HG02763 (cell line): ENCODE measurements around the gene PALD1.

ENCODE experiments used
- ATAC-seq: cut with Tn5 transposase; IDR thresholded peaks from one replicate; pipeline ENCODE4 v1.9.1; 2021; ENCODE audit warnings: mild to moderate bottlenecking, moderate library complexity; ENCODE audit not compliant: unreplicated experiment

PALD1 gene

DNA sequence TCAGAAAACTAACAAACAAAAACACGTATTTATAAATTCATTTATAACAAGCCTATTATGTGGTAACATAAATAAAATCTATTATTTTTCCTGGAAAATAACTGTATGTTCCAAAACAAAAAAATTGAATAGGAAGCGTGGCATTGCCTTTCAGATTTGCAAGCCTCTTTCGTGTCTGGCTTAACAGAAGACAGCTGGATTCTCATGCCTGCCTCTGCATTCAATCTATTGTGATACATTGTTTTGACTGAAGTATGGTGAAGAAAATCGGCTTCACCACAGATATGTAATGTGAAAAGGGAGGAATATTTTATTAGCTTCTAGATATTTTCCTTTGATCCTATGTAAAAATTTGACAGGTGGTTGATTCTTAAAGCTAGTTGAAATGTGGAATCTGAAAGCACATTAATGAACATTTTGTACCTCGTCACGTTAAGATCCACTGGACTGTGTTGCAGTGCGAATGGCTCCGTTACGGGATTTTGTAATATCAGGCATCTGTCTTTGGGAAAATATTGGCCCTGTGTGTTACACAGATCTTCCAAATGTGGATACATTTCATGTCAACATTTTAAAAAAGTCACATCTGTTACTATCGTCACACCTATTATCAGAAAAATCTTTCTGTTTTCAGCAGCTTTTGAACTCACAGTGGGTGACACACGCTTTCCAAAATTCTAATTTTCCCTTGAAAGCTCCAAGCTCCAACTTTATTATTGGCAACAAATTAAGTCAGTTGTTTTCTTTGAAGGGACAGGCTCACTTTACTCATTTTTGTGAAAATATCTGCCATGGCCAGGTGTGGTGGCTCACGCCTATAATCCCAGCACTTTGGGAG is 26.2 kb downstream of the PALD1 start:
- no peak for ATAC-seq

DNA sequence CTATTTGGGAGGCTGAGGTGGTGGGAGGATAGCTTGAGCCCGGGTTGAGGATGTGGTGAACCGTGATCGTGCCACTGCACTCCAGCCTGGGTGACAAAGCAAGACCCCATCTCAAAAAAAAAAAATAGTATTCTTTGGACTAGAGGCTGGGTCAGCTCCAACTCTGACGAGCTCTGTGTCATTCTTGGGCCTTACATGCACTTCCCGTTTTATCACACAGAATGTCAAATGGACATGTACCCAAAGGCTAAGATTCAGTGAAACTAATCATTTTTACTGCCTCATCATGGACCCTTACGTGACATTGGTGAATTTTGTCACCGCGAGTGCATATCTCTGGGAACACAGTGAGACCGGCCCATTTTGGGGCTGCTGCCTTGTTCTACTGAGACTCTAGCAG is 27.3 kb downstream of the PALD1 start:
- no peak for ATAC-seq

GRCh38 chr10:70507966-70508365 is 29.4 kb downstream of the PALD1 start:
- no peak for ATAC-seq

- ATAC-seq = no peak
These were observed 30.6 kb downstream of the PALD1 start for GRCh38 chr10:70508912-70509756.

DNA sequence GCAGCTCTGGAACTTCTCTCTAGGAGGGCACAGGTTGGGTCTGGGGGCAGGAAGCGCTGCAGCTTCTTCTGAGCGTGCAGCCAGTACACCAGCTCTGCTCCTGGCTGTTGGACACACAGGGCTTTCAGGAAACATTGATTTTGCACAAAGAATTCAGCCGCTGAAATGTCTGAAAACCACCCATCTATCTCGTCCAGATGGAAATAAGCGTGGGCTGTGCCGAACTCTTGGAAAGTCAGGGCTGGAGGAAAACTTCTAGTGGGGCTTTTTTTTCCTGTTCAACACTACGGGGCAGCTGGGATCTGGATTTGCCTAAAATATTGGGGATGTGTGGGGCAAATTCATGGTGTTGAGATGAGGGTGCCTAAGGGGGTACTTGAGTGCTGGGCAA is 31.2 kb downstream of the PALD1 start:
- no peak for ATAC-seq

DNA sequence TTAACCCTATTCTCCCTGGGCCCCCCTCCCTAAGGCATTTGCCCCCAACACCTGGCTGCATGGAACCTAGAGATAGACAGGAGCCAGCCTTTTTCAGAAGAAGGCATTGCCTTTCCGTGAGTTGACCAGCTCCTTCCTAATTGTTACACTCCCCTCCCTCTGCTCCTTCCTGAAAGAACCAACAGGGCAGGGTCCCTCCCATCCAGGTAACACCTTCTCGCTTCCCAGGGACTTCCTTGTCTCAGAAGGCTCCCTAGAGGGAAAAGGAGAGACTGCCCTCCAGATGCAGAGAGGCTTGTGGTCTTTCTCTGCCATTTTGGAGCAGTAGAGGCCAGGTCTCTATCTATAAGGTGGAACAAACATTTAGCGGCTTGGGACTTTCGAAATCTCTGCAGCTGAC is 31.9 kb downstream of the PALD1 start:
- no peak for ATAC-seq

DNA sequence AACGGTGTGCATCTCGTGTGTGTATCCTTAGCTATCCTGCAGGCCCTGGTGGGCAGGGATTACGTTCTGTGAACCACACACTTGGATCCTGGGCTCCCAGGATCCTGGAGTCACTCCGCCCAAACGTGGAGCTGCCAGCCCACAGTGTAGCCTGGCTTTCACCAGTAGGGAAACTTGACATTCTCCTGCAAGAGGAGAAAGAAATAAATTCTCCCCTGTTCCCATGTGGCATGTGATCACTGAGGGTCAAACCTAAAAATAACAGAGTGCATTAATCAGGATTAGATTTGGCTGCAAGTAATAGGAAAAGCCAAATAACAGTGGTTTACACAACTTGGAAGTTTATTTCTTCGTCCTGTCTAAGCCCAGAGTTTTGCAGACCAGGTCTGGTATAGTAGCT is 32.3 kb downstream of the PALD1 start:
- no peak for ATAC-seq

- no peak for ATAC-seq
These were observed 33.6 kb downstream of the PALD1 start for GRCh38 chr10:70512149-70512639.

DNA sequence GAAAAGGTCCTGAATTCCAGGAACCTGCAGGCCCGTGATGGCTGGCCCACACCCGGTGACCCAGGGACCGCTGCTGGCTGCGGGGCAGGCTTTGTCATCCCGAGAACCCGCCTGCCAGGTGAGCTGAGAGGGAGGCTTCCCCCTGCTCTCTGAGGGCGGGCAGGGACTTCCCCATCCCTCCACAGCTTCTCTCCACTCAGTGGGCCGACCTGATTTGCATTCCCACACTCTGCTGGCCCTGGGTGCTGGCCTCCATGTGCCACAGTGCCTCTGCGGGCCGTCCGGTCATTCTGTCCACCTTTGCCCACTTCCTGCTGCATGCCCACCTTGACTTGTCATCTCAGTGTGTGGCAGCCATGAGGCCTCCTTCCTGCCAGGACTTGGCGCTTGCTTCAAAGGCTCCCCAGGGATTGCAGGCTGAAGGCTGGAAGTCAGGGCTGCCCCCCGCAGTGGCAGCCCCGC is 35.3 kb downstream of the PALD1 start:
- peak; percentile 93 for ATAC-seq

GRCh38 chr10:70514591-70514990 is 36.0 kb downstream of the PALD1 start:
- no peak for ATAC-seq

DNA sequence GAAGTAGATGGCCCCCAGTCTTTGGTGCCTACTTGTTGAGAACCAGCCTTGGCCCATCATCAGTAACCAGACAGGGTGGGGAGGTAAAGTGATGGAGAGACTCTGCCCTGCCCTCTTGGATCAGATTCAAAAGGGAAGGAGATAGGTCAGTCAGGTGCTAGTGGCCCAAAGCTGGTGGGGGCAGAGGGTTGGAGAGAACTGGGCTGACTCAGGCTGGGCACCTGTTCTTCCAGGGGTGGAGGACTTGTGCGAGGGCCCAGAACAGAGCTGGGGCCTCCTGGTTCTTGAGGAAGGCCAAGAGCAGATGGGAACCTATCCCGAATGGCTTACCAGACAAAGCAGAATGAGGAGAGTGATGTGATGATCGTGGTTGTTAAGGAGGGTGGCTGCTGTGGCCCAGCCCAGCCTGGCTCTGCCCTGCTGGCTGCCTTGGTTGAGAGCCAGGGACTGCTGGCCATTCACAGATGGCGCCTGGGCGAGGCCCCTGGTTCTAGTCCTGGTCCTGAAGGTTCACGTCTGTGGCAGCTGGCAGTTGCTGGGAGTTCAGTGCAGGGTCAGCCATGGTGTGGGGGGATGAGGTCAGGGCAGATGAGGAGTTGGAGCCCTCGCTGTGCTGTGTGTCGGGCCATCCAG is 36.6 kb downstream of the PALD1 start:
- ATAC-seq = no peak

DNA sequence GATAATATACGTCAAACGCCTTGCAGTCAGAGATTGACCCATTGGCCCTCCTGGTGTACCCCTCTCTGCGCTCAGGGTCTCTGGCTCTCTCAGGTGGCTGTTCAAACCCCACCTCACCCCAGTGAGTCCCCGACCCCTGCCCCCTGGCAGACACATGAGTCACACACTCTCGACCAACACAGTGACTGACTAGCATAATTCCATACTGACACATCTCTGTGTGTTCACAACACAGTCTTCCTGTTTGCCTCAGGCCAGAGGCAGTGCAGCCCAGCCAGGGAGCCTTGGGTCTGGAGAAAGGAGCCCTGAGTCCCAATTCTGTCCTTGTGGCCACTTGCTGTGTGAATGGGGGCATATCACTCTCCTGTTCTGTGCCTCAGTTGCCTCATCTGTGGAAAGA is 40.1 kb downstream of the PALD1 start:
- ATAC-seq = no peak

- no peak for ATAC-seq
These were observed 44.5 kb downstream of the PALD1 start for GRCh38 chr10:70523057-70523456.

- ATAC-seq = no peak
These were observed 45.0 kb downstream of the PALD1 start for GRCh38 chr10:70523549-70523948.

DNA sequence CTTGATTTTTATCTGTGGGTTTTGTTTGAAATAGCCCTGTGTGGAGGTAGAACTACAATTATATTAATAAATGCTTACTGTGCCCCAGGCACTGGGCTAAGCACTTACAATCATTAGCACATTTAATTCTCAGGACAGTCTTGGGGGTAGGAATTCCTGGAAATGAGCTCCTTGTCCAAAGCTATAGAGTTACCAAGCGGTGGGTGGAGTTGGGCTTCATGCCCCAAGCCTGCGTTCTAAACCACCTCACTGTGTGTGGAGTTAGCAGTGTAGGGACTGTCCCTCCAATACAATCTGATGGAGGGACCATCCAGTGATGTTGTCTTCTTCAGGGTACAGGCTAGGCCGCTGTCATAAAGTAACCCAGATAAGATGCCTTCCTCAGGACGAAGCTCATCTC is 49.7 kb downstream of the PALD1 start:
- no peak for ATAC-seq

DNA sequence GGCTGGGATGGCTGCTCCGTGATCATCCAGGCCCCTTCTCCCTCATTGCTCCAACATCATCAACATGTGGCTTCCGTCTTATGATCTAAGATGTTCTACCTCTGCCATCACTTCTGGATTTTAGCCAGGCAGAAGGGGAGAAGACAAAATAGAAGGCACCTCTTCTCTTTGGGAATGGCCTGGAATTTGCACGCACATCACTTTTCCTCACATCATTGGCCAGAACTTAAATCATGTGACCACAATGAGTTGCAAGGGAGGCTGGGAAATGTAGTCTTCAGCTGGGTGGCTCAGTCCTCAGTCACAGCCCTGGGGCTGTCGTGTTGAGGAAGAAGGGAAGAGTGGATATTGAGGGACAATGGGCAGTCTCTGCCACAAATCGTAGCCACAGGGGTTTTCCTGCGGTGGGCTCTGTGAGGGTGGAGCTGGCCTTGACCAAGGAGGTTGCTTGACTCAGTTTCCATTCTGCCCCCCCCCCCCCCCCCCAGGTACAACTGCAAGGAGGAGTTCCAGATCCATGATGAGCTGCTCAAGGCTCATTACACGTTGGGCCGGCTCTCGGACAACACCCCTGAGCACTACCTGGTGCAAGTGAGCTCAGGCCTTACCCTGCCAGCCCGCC is 50.3 kb downstream of the PALD1 start:
- no peak for ATAC-seq

GRCh38 chr10:70529848-70530247 is 51.3 kb downstream of the PALD1 start:
- no peak for ATAC-seq

GRCh38 chr10:70530315-70530714 is 51.7 kb downstream of the PALD1 start:
- ATAC-seq = no peak

DNA sequence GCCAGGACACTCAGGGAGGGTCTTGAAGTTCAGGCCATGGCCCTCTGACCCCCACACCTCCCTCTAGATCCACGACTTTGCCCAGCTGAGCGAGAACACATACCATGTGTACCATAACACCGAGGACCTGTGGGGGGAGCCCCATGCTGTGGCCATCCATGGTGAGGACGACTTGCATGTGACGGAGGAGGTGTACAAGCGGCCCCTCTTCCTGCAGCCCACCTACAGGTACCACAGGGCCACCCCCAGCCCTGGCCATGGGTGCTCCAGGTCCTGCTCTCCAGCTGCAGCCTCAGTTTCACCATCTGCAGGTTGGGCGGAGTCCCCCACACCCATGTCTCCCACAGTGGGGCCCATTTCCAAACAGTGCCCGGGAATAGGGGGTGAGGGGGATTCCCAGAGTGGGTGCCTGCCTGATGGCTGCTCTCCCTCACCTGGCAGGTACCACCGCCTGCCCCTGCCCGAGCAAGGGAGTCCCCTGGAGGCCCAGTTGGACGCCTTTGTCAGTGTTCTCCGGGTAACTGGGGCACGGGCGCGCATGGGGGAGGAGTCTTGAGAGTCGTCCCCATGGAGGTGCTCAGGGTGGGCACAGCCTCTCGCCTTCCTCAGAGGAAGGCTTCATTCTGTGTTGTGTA is 54.1 kb downstream of the PALD1 start:
- no peak for ATAC-seq

GRCh38 chr10:70533189-70533558 is 54.6 kb downstream of the PALD1 start:
- ATAC-seq = no peak

DNA sequence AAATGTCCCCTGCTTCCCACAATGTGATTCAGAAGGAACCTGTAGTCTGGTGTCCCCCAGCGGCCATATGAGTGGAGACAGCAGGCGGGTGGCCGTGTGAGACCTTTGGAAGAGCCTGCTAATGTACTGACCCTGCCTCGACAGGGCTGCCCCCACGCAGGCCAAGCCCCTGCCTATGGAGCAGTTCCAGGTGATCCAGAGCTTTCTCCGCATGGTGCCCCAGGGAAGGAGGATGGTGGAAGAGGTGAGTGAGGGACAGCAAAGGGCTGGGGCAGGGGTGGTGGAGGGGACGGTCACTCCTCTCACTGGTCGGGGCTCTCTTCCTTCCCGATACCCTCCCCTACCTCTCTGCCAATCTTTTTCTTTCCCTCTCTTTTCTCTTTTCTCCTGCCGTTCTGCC is 55.7 kb downstream of the PALD1 start:
- ATAC-seq = no peak
